Kidney (tissue), 14 donors: ENCODE measurements around the gene CMC4. TPM values are rescaled to one million over a fixed set of nuclear protein-coding genes. Genes with fewer than 3 reads are reported as not detected.

ENCODE experiments used
- DNase-seq, 5 donors: peaks; one replicate each; pipeline ENCODE4 v3.0.0-alpha.2; 2013 to 2020
- FAIRE-seq: peaks from 2 replicates; lab custom pipeline; 2012; peaks lifted over from hg19 to GRCh38; lab: Jason Lieb, UNC
- H3K27ac ChIP-seq, 2 donors: one replicate each; pipeline ENCODE4 v1.7.0; 2013; ENCODE audit warnings: low read depth in 2 of 2, low read length in 2 of 2, inconsistent platforms in 1 of 2
- H3K27me3 ChIP-seq: one replicate; pipeline ENCODE4 v1.7.1; 2013; ENCODE audit warnings: low read length, inconsistent platforms; ENCODE audit not compliant: control insufficient read depth, insufficient read depth
- H3K36me3 ChIP-seq, 3 donors: one replicate each; pipeline versions ENCODE4 v1.7.0 to v1.7.1; 2013; ENCODE audit warnings: low read length in 3 of 3, control low read depth in 1 of 3, inconsistent platforms in 1 of 3; ENCODE audit not compliant: insufficient read depth in 3 of 3, control insufficient read depth in 2 of 3
- H3K4me1 ChIP-seq, 3 donors: one replicate each; pipeline versions ENCODE4 v1.7.0 to v1.7.1; 2013; ENCODE audit warnings: low read length in 3 of 3, inconsistent platforms in 1 of 3, low read depth in 1 of 3; ENCODE audit not compliant: control insufficient read depth in 2 of 3, insufficient read depth in 2 of 3
- H3K4me3 ChIP-seq, 3 donors: one replicate each; pipeline versions ENCODE4 v1.7.0 to v1.8.1; 2013; ENCODE audit warnings: low read length in 3 of 3, control low read depth in 1 of 3, inconsistent platforms in 1 of 3
- H3K9ac ChIP-seq, 3 donors: one replicate each; pipeline versions ENCODE4 v1.7.0 to v1.7.1; 2013; ENCODE audit warnings: low read length in 3 of 3, control low read depth in 1 of 3, inconsistent platforms in 1 of 3
- H3K9me3 ChIP-seq, 3 donors: one replicate each; pipeline versions ENCODE4 v1.7.0 to v1.7.1; 2013; ENCODE audit warnings: low read length in 3 of 3, control low read depth in 1 of 3, inconsistent platforms in 1 of 3; ENCODE audit not compliant: control insufficient read depth in 2 of 3, insufficient read depth in 1 of 3
- intact Hi-C: fragments of 100-400 bp; cut with DNase I; formaldehyde crosslinking; loops from one replicate; pipeline ENCODE4 v1.11.1; 2022
- polyA plus RNA-seq: library from polyadenylated mRNA; stranded (reverse); fragments of 350-450 nt; fragmentation: Illumina TruSeq; extraction: RNeasy Lipid Tissue Mini Kit (QIAGEN cat#74804); gene quantifications from one replicate; pipeline ENCODE4 v1.2.3, GENCODE V29; 2014; ENCODE audit warnings: low read depth, low replicate concordance; ENCODE audit not compliant: insufficient read depth
- total RNA-seq: library from RNA; stranded (reverse); fragmentation: NEBNext Ultra II Directional; extraction: Animal tissue kit (Norgen Biotek cat#: 25700); gene quantifications from one replicate; pipeline ENCODE4 v1.2.1, GENCODE V29; 2021
- TF ChIP-seq, protein P1 (sequence below): IDR thresholded peaks from 3 replicates; pipeline ENCODE4 v1.5.1; 2012; ENCODE audit warnings: mild to moderate bottlenecking, moderate library complexity, borderline replicate concordance; ENCODE audit not compliant: insufficient read depth; ENCODE audit errors: extremely low read depth
- donor health status: control.
- donor health status: control.
- donor health status: control.
- donor health status: control.
- donor health status: control.
- donor health status: DM: yes; HTN: yes; CAD: no.
- donor health status: Normal renal cell carcinoma (clear cell type).

The CMC4 gene
- total and polyA plus RNA-seq, 2 donors from 2014 or later, result 6.6 to 26.2 TPM

- no peaks in the 10 kb centered on the region for H3K9me3 ChIP-seq
- H3K9ac ChIP-seq, result no peak overlapping the region
- DNase-seq (no peak), FAIRE-seq (no peak)
- intact Hi-C loops, result no loop called here
- no peaks in the 10 kb centered on the region for H3K4me1 ChIP-seq
- peaks cover 0 to 4% (median 0%) of the 10 kb centered on the region in 3 donors for H3K36me3 ChIP-seq
- no peak overlapping the region for H3K4me3 ChIP-seq
- TF ChIP-seq, protein P1, sequence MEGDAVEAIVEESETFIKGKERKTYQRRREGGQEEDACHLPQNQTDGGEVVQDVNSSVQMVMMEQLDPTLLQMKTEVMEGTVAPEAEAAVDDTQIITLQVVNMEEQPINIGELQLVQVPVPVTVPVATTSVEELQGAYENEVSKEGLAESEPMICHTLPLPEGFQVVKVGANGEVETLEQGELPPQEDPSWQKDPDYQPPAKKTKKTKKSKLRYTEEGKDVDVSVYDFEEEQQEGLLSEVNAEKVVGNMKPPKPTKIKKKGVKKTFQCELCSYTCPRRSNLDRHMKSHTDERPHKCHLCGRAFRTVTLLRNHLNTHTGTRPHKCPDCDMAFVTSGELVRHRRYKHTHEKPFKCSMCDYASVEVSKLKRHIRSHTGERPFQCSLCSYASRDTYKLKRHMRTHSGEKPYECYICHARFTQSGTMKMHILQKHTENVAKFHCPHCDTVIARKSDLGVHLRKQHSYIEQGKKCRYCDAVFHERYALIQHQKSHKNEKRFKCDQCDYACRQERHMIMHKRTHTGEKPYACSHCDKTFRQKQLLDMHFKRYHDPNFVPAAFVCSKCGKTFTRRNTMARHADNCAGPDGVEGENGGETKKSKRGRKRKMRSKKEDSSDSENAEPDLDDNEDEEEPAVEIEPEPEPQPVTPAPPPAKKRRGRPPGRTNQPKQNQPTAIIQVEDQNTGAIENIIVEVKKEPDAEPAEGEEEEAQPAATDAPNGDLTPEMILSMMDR, result no peak
- H3K27me3 ChIP-seq, result no peaks in the 10 kb centered on the region
- no peak overlapping the region for H3K27ac ChIP-seq
Measured at GRCh38 chrX:155113097-155113496, 42.2 kb upstream of the CMC4 start.

GRCh38 chrX:155112171-155112570, 41.2 kb upstream of the CMC4 start:
- no peak for DNase-seq
- intact Hi-C loops, result no loop called here
- no peak for FAIRE-seq

DNA sequence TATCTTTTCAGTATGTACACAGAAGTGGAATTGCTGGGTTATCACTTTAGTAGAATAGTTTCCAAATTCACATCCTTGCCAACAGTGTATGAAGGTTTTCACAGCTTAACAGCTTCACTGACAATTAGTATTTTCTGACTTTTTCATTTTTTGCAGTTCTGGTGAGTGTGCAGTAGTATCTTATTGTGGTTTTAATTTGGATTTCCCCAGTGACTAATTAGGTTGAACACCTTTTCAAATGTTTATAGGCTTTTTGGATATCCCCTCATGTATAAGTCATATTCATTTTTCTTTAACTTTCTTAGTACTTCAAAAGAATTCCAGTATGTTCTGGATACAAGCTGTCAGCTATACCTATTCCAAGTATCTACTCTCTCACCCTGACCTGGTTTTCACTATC, 37.5 kb upstream of the CMC4 start:
- no peak overlapping the region for H3K27ac ChIP-seq

More at GRCh38 chrX:155112171-155112570, 41.2 kb upstream of the CMC4 start:
- Histone ChIP-seq H3K4me3 (no peak overlapping the region), H3K27ac (no peak overlapping the region), H3K36me3 (peaks cover 0 to 6% (median 0%) of the 10 kb centered on the region in 3 donors), H3K9me3 (no peaks in the 10 kb centered on the region), H3K4me1 (no peaks in the 10 kb centered on the region), H3K27me3 (no peaks in the 10 kb centered on the region), H3K9ac (no peak overlapping the region)
- TF ChIP-seq, protein P1, result no peak

More for the DNA sequence above, 37.5 kb upstream of the CMC4 start:
- Histone ChIP-seq H3K36me3 (peaks cover 0 to 6% (median 0%) of the 10 kb centered on the region in 3 donors), H3K4me3 (no peak overlapping the region), H3K9ac (no peak overlapping the region), H3K4me1 (no peaks in the 10 kb centered on the region), H3K9me3 (no peaks in the 10 kb centered on the region), H3K27me3 (no peaks in the 10 kb centered on the region)
- TF ChIP-seq, protein P1, result no peak
- FAIRE-seq (no peak), DNase-seq (no peak)
- intact Hi-C loops, result no loop called here
